K562 (cell line): Measurements from ENCODE around the gene TSEN54. TPM values are rescaled to one million over a fixed set of nuclear protein-coding genes. Genes with fewer than 3 reads are reported as not detected.

Experiments used
- ATF2 ChIP-seq: sonication (generic); formaldehyde crosslinking; IDR thresholded peaks from 2 replicates; pipeline ENCODE4 v1.8.1; 2022; ENCODE audit warnings: missing genetic modification reagents
- CHD4 ChIP-seq: fragments of 200-600 bp; sonication (generic); IDR thresholded peaks from 3 replicates; pipeline ENCODE4 v1.6.1; 2012; ENCODE audit warnings: low read depth, mild to moderate bottlenecking, mixed read lengths, low read length, inconsistent platforms; ENCODE audit not compliant: insufficient read depth, insufficient replicate concordance, poor library complexity, severe bottlenecking
- CREB3L1 ChIP-seq: fragments of 450-650 bp; IDR thresholded peaks from 2 replicates; pipeline ENCODE4 v1.6.1; 2014; ENCODE audit warnings: low read depth, mild to moderate bottlenecking, moderate library complexity, borderline replicate concordance
- DMBX1 ChIP-seq: fragments of 250-450 bp; sonication (Bioruptor Pico); IDR thresholded peaks from 2 replicates; pipeline ENCODE4 v1.8.0; 2022; ENCODE audit warnings: inconsistent platforms, mild to moderate bottlenecking, moderate library complexity, borderline replicate concordance
- GABPA ChIP-seq: fragments of 200-800 bp; sonication (Bioruptor generic); conservative IDR thresholded peaks from 2 replicates; pipeline ENCODE4 v1.6.1; 2016; ENCODE audit warnings: low read depth, missing genetic modification characterization, missing compliant biosample characterization
- HDAC3 ChIP-seq: fragments of 450-650 bp; IDR thresholded peaks from 2 replicates; pipeline ENCODE4 v1.6.1; 2018; ENCODE audit warnings: borderline replicate concordance, mild to moderate bottlenecking, moderate library complexity; ENCODE audit not compliant: partially characterized antibody
- HMBOX1 ChIP-seq: sonication (generic); IDR thresholded peaks from 2 replicates; pipeline ENCODE4 v1.6.1; 2016
- HMG20B ChIP-seq: fragments of 250-450 bp; sonication (Bioruptor Pico); IDR thresholded peaks from 2 replicates; pipeline ENCODE4 v1.5.0; 2021; ENCODE audit warnings: mild to moderate bottlenecking
- SFPQ ChIP-seq: fragments of 200-400 bp; formaldehyde crosslinking; IDR thresholded peaks from 2 replicates; pipeline ENCODE4 v1.6.1; 2017; ENCODE audit warnings: mild to moderate bottlenecking, low read depth, low read length, moderate library complexity
- TAF1 ChIP-seq: IDR thresholded peaks from 2 replicates; pipeline ENCODE4 v1.6.1; 2011; ENCODE audit warnings: mild to moderate bottlenecking, low read length, moderate library complexity; ENCODE audit not compliant: insufficient read depth, control insufficient read depth, severe bottlenecking; ENCODE audit errors: extremely low read depth
- VEZF1 ChIP-seq: fragments of 200-800 bp; sonication (Bioruptor generic); IDR thresholded peaks from 2 replicates; pipeline ENCODE4 v1.6.1; 2017; ENCODE audit warnings: missing genetic modification characterization, missing compliant biosample characterization
- polyA plus RNA-seq, 8 experiments: library from polyadenylated mRNA; depleted of rRNA in 4 of 8; stranded (reverse) in 5 of 8; unstranded in 3 of 8; fragments of >200 nt; fragmentation: Nextera tagmentation in 2 of 8; fragmentation: Illumina TruSeq in 1 of 8; extraction: Ambion mirVana in 2 of 8; extraction: Trizol in 1 of 8; gene quantifications; 2 replicates each; pipeline versions ENCODE4 v1.2.1 to v1.2.3, GENCODE V29; 2011 to 2014; ENCODE audit warnings: inconsistent platforms in 1 of 8, missing spikeins in 1 of 8
- total RNA-seq, 7 experiments: library from RNA; depleted of rRNA in 6 of 7; stranded (reverse); fragments of >200 nt in 6 of 7; fragmentation: Illumina TruSeq in 2 of 7; extraction: Trizol in 2 of 7; gene quantifications; 2 replicates each; pipeline versions ENCODE4 v1.2.1 to v1.2.3, GENCODE V29; 2011 to 2021; ENCODE audit warnings: low replicate concordance in 1 of 7

TSEN54 gene
- total and polyA plus RNA-seq, 9 of the 15 experiments (the other 6 are each of a cell fraction or from before 2014, with no cell fraction given): 5.9 to 64.3 (median 48.9) TPM

GRCh38 chr17:75515496-75516254 is 653 bp upstream of the TSEN54 start, which contains the start of gene CASKIN2 (continued):
- peak; percentile 97 for TF ChIP-seq VEZF1 (CRISPR knock-in tag)
- TF ChIP-seq HMG20B (CRISPR knock-in tag): no peak
- no peak for TF ChIP-seq HDAC3
- 0 out of 2 replicates have a peak, but pooled peaks have one; percentile 50 for TF ChIP-seq CREB3L1
- peak; percentile 78; the same call in 1 of the 2 replicates for TF ChIP-seq ATF2
- no peak for TF ChIP-seq SFPQ
- TF ChIP-seq DMBX1 (CRISPR knock-in tag): peak; percentile 92
- TF ChIP-seq GABPA (tag): peak; percentile 70
- no peak for TF ChIP-seq HMBOX1
- TF ChIP-seq TAF1: peak; percentile 10
- peak; percentile 50 for TF ChIP-seq CHD4
